SK-N-SH (cell line): ENCODE data around the gene ADAMTS6. TPM values are rescaled to one million over a fixed set of nuclear protein-coding genes. Genes with fewer than 3 reads are reported as not detected.

Experiments
- CTCF ChIA-PET: fragments of 300-600, 350-600 bp; formaldehyde crosslinking; extraction: SDS; loops from one replicate; lab custom pipeline; 2021; lab: Yijun Ruan, JAX
- POLR2A ChIA-PET: fragments of 350-600 bp; sonication (Branson Sonifier 250); formaldehyde crosslinking; extraction: SDS; loops from one replicate; lab custom pipeline; 2020; ENCODE audit warnings: antibody characterized with exemption, inconsistent platforms; lab: Yijun Ruan, JAX
- DNase-seq: peaks from one replicate; pipeline ENCODE4 v3.0.0; 2012
- H2AFZ ChIP-seq: fragments of 200-600 bp; sonication (generic); 2 replicates; pipeline ENCODE4 v1.8.1; 2016; ENCODE audit warnings: antibody characterized with exemption, mild to moderate bottlenecking, low read depth
- H3F3A ChIP-seq: fragments of 200-600 bp; sonication (generic); replicated peaks from 2 replicates; pipeline ENCODE3; 2016; ENCODE audit warnings: antibody characterized with exemption, mild to moderate bottlenecking; ENCODE audit not compliant: insufficient read depth
- H3K27ac ChIP-seq, 2 experiments: fragments of 200-500 bp in 1 of 2; fragments of 200-600 bp in 1 of 2; sonication (Bioruptor generic) in 1 of 2; sonication (generic), shearing (Covaris generic) in 1 of 2; 2 replicates each; pipeline versions ENCODE4 v1.5.1 to v1.6.1; 2014 to 2016; ENCODE audit warnings: low read depth in 2 of 2, inconsistent platforms in 1 of 2, low read length in 1 of 2, mild to moderate bottlenecking in 1 of 2, mixed read lengths in 1 of 2
- H3K27me3 ChIP-seq: fragments of 200-600 bp; sonication (generic), shearing (Covaris generic); 2 replicates; pipeline ENCODE4 v1.6.1; 2016; ENCODE audit warnings: mixed run types; ENCODE audit not compliant: insufficient read depth
- H3K36me3 ChIP-seq, 2 experiments: fragments of 200-500 bp in 1 of 2; fragments of 200-600 bp in 1 of 2; sonication (Bioruptor generic) in 1 of 2; sonication (generic) in 1 of 2; replicated peaks in 1 of 2; 2 replicates each; pipeline versions ENCODE3 to v1.5.1; 2014 to 2016; ENCODE audit warnings: low read length in 1 of 2, mild to moderate bottlenecking in 1 of 2; ENCODE audit not compliant: insufficient read depth in 2 of 2, control insufficient read depth in 1 of 2
- H3K4me1 ChIP-seq, 2 experiments: fragments of 200-500 bp in 1 of 2; fragments of 200-600 bp in 1 of 2; sonication (Bioruptor generic) in 1 of 2; sonication (generic), shearing (Covaris generic) in 1 of 2; 2 replicates each; pipeline versions ENCODE4 v1.5.1 to v1.6.1; 2014 to 2016; ENCODE audit warnings: low read depth in 1 of 2, low read length in 1 of 2, mixed run types in 1 of 2; ENCODE audit not compliant: insufficient read depth in 2 of 2, control insufficient read depth in 1 of 2
- H3K4me2 ChIP-seq: fragments of 200-600 bp; sonication (generic), shearing (Covaris generic); 2 replicates; pipeline ENCODE4 v1.6.1; 2017; ENCODE audit warnings: mixed run types
- H3K4me3 ChIP-seq, 2 experiments: fragments of 200-500 bp in 1 of 2; fragments of 200-600 bp in 1 of 2; sonication (Bioruptor generic) in 1 of 2; sonication (generic), shearing (Covaris generic) in 1 of 2; 2 replicates each; pipeline versions ENCODE4 v1.5.1 to v1.8.1; 2014 to 2016; ENCODE audit warnings: low read depth in 2 of 2, inconsistent platforms in 1 of 2, low read length in 1 of 2, mild to moderate bottlenecking in 1 of 2, mixed read lengths in 1 of 2, moderate library complexity in 1 of 2
- H3K79me2 ChIP-seq: fragments of 200-600 bp; sonication (generic); 2 replicates; pipeline ENCODE4 v1.8.1; 2017; ENCODE audit warnings: mild to moderate bottlenecking; ENCODE audit not compliant: insufficient read depth
- H3K9ac ChIP-seq: fragments of 200-600 bp; sonication (generic); 2 replicates; pipeline ENCODE4 v1.6.1; 2017; ENCODE audit warnings: mixed run types
- H3K9me2 ChIP-seq: fragments of 200-600 bp; sonication (generic); 2 replicates; pipeline ENCODE4 v1.6.1; 2017; ENCODE audit warnings: mixed run types
- H3K9me3 ChIP-seq: fragments of 200-600 bp; sonication (generic); 2 replicates; pipeline ENCODE4 v1.6.1; 2017; ENCODE audit warnings: mixed run types, mild to moderate bottlenecking, moderate library complexity
- H4K20me1 ChIP-seq: fragments of 200-600 bp; sonication (generic); 2 replicates; pipeline ENCODE4 v1.6.1; 2017; ENCODE audit warnings: mild to moderate bottlenecking, mixed run types; ENCODE audit not compliant: insufficient read depth
- EZH2phosphoT487 ChIP-seq: fragments of 200-600 bp; sonication (generic); IDR thresholded peaks from 2 replicates; pipeline ENCODE4 v1.6.1; 2017; ENCODE audit warnings: low read depth, mixed run types, mild to moderate bottlenecking, antibody characterized with exemption, moderate library complexity, borderline replicate concordance
- GABPA ChIP-seq: IDR thresholded peaks from 2 replicates; pipeline ENCODE4 v1.4.0; 2012; ENCODE audit warnings: low read depth, mild to moderate bottlenecking
- GATA2 ChIP-seq: sonication (generic); formaldehyde crosslinking; IDR thresholded peaks from 2 replicates; pipeline ENCODE4 v1.5.0; 2020; ENCODE audit warnings: mild to moderate bottlenecking, missing genetic modification reagents
- JUND ChIP-seq: IDR thresholded peaks from 2 replicates; pipeline ENCODE4 v1.4.0; 2012
- MXI1 ChIP-seq: IDR thresholded peaks from 2 replicates; pipeline ENCODE4 v1.6.1; 2012; ENCODE audit warnings: mild to moderate bottlenecking, low read depth, low read length, improper control_type of control experiment
- NRF1 ChIP-seq: IDR thresholded peaks from 2 replicates; pipeline ENCODE4 v1.6.1; 2012; ENCODE audit warnings: low read depth, mild to moderate bottlenecking, low read length
- POLR2AphosphoS5 ChIP-seq: IDR thresholded peaks from 2 replicates; pipeline ENCODE4 v1.6.1; 2012; ENCODE audit warnings: low read depth, low read length
- RCOR1 ChIP-seq: fragments of 150-350 bp; IDR thresholded peaks from 2 replicates; pipeline ENCODE4 v1.6.1; 2017; ENCODE audit warnings: antibody characterized with exemption, low read length
- RFX5 ChIP-seq: IDR thresholded peaks from 2 replicates; pipeline ENCODE4 v1.6.1; 2012; ENCODE audit warnings: mild to moderate bottlenecking, improper control_type of control experiment, low read length
- RXRA ChIP-seq: IDR thresholded peaks from 2 replicates; pipeline ENCODE4 v1.4.0; 2012; ENCODE audit warnings: low read depth, mild to moderate bottlenecking, borderline replicate concordance
- SIN3A ChIP-seq: IDR thresholded peaks from 2 replicates; pipeline ENCODE4 v1.6.1; 2012; ENCODE audit warnings: low read depth, mild to moderate bottlenecking, low read length, moderate library complexity, borderline replicate concordance
- TCF12 ChIP-seq: IDR thresholded peaks from 2 replicates; pipeline ENCODE4 v1.4.0; 2012
- TEAD4 ChIP-seq: IDR thresholded peaks from 2 replicates; pipeline ENCODE4 v1.4.0; 2012; ENCODE audit warnings: mild to moderate bottlenecking, borderline replicate concordance; ENCODE audit not compliant: insufficient read depth
- WGBS: methylation state at CpG from one replicate; pipeline ENCODE4 v1.1.6; 2017; ENCODE audit warnings: low lambda C conversion rate; 5-methylcytosine and 5-hydroxymethylcytosine counted together
- polyA plus RNA-seq, 3 experiments: library from polyadenylated mRNA; depleted of rRNA; stranded (reverse); fragments of >200 nt; gene quantifications; 2 replicates each; pipeline ENCODE4 v1.2.3, GENCODE V29; 2012
- TF ChIP-seq, protein P1 (sequence below): fragments of 200-600 bp; sonication (generic); IDR thresholded peaks from 2 replicates; pipeline ENCODE4 v1.6.1; 2017; ENCODE audit warnings: antibody characterized with exemption, mild to moderate bottlenecking, moderate library complexity
- TF ChIP-seq, protein P2 (sequence below): fragments of 150-350 bp; IDR thresholded peaks from 2 replicates; pipeline ENCODE4 v1.6.1; 2016; ENCODE audit warnings: mild to moderate bottlenecking, low read depth, low read length
- TF ChIP-seq, protein P3 (sequence below): fragments of 150-350 bp; IDR thresholded peaks from 2 replicates; pipeline ENCODE4 v1.6.1; 2017; ENCODE audit warnings: antibody characterized with exemption, low read length, low read depth, borderline replicate concordance
- TF ChIP-seq, protein P4 (sequence below): IDR thresholded peaks from 2 replicates; pipeline ENCODE4 v1.6.1; 2012; ENCODE audit warnings: mild to moderate bottlenecking, low read depth, low read length, moderate library complexity

Gene ADAMTS6
- polyA plus RNA-seq, 1 of the 3 experiments (the other 2 are of a cell fraction) = 15.0 TPM

DNA sequence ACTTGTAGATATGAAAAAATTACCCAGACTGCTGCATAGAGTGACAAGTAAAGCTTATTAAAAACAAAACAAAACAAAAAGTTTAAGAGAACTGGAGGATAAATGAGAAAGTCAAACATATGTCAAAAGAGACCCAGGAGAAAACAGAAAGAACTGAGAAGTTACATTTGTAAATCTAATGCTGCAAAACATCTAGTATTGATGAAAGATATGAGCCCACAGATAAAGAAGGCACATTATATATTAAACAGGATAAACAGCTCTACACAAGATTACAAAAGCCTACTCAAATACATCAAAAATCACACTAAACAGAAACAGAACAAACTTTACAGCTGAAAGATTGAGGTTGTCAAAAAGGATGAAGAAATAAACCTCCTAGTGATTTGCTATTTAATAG, 55.1 kb downstream of the ADAMTS6 start:
- Histone ChIP-seq H4K20me1 (no peaks in the 10 kb centered on the region), H3K4me2 (no peak overlapping the region), H3F3A (peaks cover 43% of the 10 kb centered on the region), H3K27ac (no peak overlapping the region), H3K9me3 (peaks cover 4% of the 10 kb centered on the region; the same call in 1 of the 2 replicates), H3K4me1 (no peaks in the 10 kb centered on the region), H3K79me2 (peaks cover 45% of the 10 kb centered on the region), H3K27me3 (no peaks in the 10 kb centered on the region), H2AFZ (no peak overlapping the region), H3K4me3 (no peak overlapping the region), H3K9me2 (no peaks in the 10 kb centered on the region), H3K36me3 (peaks cover 0 to 95% of the 10 kb centered on the region in 2 experiments), H3K9ac (no peak overlapping the region)
- TF ChIP-seq EZH2phosphoT487 (no peak), GATA2 (CRISPR knock-in tag) (no peak), NRF1 (no peak), TEAD4 (no peak)
- no peak for DNase-seq
- POLR2A ChIA-PET = no interaction called here
- CTCF ChIA-PET = no interaction called here

DNA sequence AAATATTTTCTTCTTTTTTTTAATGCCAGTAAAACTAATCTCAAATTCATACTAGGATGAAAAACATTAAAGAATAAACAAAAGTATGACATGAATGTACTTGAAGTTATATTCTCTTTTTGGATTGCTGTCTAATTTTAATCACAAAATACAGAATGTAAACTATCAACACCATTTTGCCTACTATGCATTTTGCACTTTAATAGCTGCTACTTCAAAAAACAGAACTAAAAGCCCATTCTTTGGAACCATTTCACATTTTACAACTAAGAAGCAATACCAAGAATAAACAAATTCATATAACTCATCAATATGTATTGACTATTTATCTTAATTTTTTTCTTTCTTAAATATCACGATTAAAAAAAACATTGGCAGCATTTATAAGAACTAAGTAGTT, 58.1 kb downstream of the ADAMTS6 start:
- H2AFZ ChIP-seq = no peak overlapping the region
- WGBS = 77% methylated on average over 1 of the region's 1 CpG
- H3K9me2 ChIP-seq = no peaks in the 10 kb centered on the region
- H3K27me3 ChIP-seq = no peaks in the 10 kb centered on the region
- H3K36me3 ChIP-seq = peaks cover 0 to 97% of the 10 kb centered on the region in 2 experiments
- H3K4me1 ChIP-seq = no peaks in the 10 kb centered on the region
- peaks cover 61% of the 10 kb centered on the region for H3K79me2 ChIP-seq
- H3F3A ChIP-seq = peaks cover 44% of the 10 kb centered on the region
- H3K4me2 ChIP-seq = no peak overlapping the region
- H3K4me3 ChIP-seq = no peak overlapping the region
- ChIA-PET POLR2A (no interaction called here), CTCF (no interaction called here)
- no peak overlapping the region for H3K27ac ChIP-seq
- TF ChIP-seq RFX5 (no peak), RCOR1 (no peak), RXRA (no peak), TEAD4 (no peak), JUND (no peak), GATA2 (CRISPR knock-in tag) (no peak), SIN3A (no peak), EZH2phosphoT487 (no peak), GABPA (no peak), MXI1 (no peak), POLR2AphosphoS5 (no peak), TCF12 (no peak)
- TF ChIP-seq, protein P1, sequence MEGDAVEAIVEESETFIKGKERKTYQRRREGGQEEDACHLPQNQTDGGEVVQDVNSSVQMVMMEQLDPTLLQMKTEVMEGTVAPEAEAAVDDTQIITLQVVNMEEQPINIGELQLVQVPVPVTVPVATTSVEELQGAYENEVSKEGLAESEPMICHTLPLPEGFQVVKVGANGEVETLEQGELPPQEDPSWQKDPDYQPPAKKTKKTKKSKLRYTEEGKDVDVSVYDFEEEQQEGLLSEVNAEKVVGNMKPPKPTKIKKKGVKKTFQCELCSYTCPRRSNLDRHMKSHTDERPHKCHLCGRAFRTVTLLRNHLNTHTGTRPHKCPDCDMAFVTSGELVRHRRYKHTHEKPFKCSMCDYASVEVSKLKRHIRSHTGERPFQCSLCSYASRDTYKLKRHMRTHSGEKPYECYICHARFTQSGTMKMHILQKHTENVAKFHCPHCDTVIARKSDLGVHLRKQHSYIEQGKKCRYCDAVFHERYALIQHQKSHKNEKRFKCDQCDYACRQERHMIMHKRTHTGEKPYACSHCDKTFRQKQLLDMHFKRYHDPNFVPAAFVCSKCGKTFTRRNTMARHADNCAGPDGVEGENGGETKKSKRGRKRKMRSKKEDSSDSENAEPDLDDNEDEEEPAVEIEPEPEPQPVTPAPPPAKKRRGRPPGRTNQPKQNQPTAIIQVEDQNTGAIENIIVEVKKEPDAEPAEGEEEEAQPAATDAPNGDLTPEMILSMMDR = no peak
- TF ChIP-seq, protein P2, sequence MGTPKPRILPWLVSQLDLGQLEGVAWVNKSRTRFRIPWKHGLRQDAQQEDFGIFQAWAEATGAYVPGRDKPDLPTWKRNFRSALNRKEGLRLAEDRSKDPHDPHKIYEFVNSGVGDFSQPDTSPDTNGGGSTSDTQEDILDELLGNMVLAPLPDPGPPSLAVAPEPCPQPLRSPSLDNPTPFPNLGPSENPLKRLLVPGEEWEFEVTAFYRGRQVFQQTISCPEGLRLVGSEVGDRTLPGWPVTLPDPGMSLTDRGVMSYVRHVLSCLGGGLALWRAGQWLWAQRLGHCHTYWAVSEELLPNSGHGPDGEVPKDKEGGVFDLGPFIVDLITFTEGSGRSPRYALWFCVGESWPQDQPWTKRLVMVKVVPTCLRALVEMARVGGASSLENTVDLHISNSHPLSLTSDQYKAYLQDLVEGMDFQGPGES = no peak
- TF ChIP-seq, protein P3, sequence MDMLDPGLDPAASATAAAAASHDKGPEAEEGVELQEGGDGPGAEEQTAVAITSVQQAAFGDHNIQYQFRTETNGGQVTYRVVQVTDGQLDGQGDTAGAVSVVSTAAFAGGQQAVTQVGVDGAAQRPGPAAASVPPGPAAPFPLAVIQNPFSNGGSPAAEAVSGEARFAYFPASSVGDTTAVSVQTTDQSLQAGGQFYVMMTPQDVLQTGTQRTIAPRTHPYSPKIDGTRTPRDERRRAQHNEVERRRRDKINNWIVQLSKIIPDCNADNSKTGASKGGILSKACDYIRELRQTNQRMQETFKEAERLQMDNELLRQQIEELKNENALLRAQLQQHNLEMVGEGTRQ = no peak
- TF ChIP-seq, protein P4, sequence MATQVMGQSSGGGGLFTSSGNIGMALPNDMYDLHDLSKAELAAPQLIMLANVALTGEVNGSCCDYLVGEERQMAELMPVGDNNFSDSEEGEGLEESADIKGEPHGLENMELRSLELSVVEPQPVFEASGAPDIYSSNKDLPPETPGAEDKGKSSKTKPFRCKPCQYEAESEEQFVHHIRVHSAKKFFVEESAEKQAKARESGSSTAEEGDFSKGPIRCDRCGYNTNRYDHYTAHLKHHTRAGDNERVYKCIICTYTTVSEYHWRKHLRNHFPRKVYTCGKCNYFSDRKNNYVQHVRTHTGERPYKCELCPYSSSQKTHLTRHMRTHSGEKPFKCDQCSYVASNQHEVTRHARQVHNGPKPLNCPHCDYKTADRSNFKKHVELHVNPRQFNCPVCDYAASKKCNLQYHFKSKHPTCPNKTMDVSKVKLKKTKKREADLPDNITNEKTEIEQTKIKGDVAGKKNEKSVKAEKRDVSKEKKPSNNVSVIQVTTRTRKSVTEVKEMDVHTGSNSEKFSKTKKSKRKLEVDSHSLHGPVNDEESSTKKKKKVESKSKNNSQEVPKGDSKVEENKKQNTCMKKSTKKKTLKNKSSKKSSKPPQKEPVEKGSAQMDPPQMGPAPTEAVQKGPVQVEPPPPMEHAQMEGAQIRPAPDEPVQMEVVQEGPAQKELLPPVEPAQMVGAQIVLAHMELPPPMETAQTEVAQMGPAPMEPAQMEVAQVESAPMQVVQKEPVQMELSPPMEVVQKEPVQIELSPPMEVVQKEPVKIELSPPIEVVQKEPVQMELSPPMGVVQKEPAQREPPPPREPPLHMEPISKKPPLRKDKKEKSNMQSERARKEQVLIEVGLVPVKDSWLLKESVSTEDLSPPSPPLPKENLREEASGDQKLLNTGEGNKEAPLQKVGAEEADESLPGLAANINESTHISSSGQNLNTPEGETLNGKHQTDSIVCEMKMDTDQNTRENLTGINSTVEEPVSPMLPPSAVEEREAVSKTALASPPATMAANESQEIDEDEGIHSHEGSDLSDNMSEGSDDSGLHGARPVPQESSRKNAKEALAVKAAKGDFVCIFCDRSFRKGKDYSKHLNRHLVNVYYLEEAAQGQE = no peak
- no peak for DNase-seq
- no peaks in the 10 kb centered on the region for H4K20me1 ChIP-seq
- H3K9me3 ChIP-seq = peaks cover 18% of the 10 kb centered on the region; the same call in 1 of the 2 replicates
- H3K9ac ChIP-seq = no peak overlapping the region
